HepG2 (cell line): ENCODE measurements around the gene SRP68. TPM values are rescaled to one million over a fixed set of nuclear protein-coding genes. Genes with fewer than 3 reads are reported as not detected.

ENCODE experiments used
- FOXA3 ChIP-seq: IDR thresholded peaks from 2 replicates; pipeline ENCODE4 v1.6.1; 2016; ENCODE audit warnings: missing genetic modification reagents, missing compliant biosample characterization
- KDM5A ChIP-seq: fragments of 200-600 bp; sonication (generic); IDR thresholded peaks from 2 replicates; pipeline ENCODE4 v1.7.0; 2018; ENCODE audit warnings: antibody characterized with exemption, mild to moderate bottlenecking, low read length, borderline replicate concordance
- MXI1 ChIP-seq: IDR thresholded peaks from 3 replicates; pipeline ENCODE4 v1.6.1; 2012; ENCODE audit warnings: low read depth, low read length, inconsistent platforms, borderline replicate concordance
- POLR2AphosphoS5 ChIP-seq: IDR thresholded peaks from 2 replicates; pipeline ENCODE4 v1.6.1; 2012; ENCODE audit warnings: low read depth, low read length
- SMC3 ChIP-seq: IDR thresholded peaks from 2 replicates; pipeline ENCODE4 v1.6.1; 2011; ENCODE audit warnings: low read length, improper control_type of control experiment
- YEATS2 ChIP-seq: sonication (generic); formaldehyde crosslinking; IDR thresholded peaks from 2 replicates; pipeline ENCODE4 v1.4.0; 2020; ENCODE audit warnings: missing genetic modification reagents, borderline replicate concordance
- ZBTB20 ChIP-seq: sonication (generic); formaldehyde crosslinking; IDR thresholded peaks from 2 replicates; pipeline ENCODE4 v1.8.1; 2023; ENCODE audit warnings: missing genetic modification reagents, low read depth, mild to moderate bottlenecking, borderline replicate concordance
- ZBTB42 ChIP-seq: sonication (generic); formaldehyde crosslinking; IDR thresholded peaks from 2 replicates; pipeline ENCODE4 v1.5.0; 2020; ENCODE audit warnings: mild to moderate bottlenecking, missing genetic modification reagents
- ZNF101 ChIP-seq: sonication (generic); formaldehyde crosslinking; IDR thresholded peaks from 2 replicates; pipeline ENCODE4 v1.4.0; 2020; ENCODE audit warnings: mild to moderate bottlenecking, low read depth, missing genetic modification reagents, borderline replicate concordance
- ZNF180 ChIP-seq: sonication (generic); formaldehyde crosslinking; IDR thresholded peaks from 2 replicates; pipeline ENCODE4 v1.4.0; 2020; ENCODE audit warnings: low read depth, missing genetic modification reagents, borderline replicate concordance
- ZNF350 ChIP-seq: sonication (generic); formaldehyde crosslinking; IDR thresholded peaks from 2 replicates; pipeline ENCODE4 v1.4.0; 2020; ENCODE audit warnings: mild to moderate bottlenecking, low read depth, missing genetic modification reagents, borderline replicate concordance
- ZNF564 ChIP-seq: sonication (generic); formaldehyde crosslinking; IDR thresholded peaks from 2 replicates; pipeline ENCODE4 v1.8.1; 2023; ENCODE audit warnings: mild to moderate bottlenecking, missing genetic modification reagents
- polyA plus RNA-seq, 8 experiments: library from polyadenylated mRNA; depleted of rRNA in 3 of 8; stranded (reverse) in 7 of 8; unstranded in 1 of 8; fragments of >200 nt; fragmentation: Illumina TruSeq in 4 of 8; extraction: Trizol in 4 of 8; gene quantifications; 2 replicates each; pipeline versions ENCODE4 v1.2.1 to v1.2.3, GENCODE V29; 2011 to 2016; ENCODE audit warnings: low read depth in 4 of 8, missing spikeins in 1 of 8, mixed read lengths in 1 of 8; ENCODE audit not compliant: insufficient read depth in 1 of 8
- total RNA-seq, 5 experiments: library from RNA; depleted of rRNA; stranded (reverse); fragments of >200 nt; fragmentation: Illumina TruSeq; extraction: Trizol; gene quantifications; 2 replicates each; pipeline ENCODE4 v1.2.3, GENCODE V29; 2016; ENCODE audit warnings: low read depth in 1 of 5
- TF ChIP-seq, protein P1 (sequence below), 2 experiments: sonication (generic) in 1 of 2; formaldehyde crosslinking in 1 of 2; IDR thresholded peaks; 2 replicates each; pipeline versions ENCODE4 v1.5.1 to v1.6.1; 2011 to 2020; ENCODE audit warnings: borderline replicate concordance in 1 of 2, low read depth in 1 of 2, low read length in 1 of 2, mild to moderate bottlenecking in 1 of 2, missing genetic modification reagents in 1 of 2, moderate library complexity in 1 of 2
- TF ChIP-seq, protein P2 (sequence below): sonication (generic); formaldehyde crosslinking; IDR thresholded peaks from 2 replicates; pipeline ENCODE4 v1.4.0; 2020; ENCODE audit warnings: missing genetic modification reagents, borderline replicate concordance
- TF ChIP-seq, protein P3 (sequence below): sonication (generic); formaldehyde crosslinking; IDR thresholded peaks from 2 replicates; pipeline ENCODE4 v1.8.1; 2023; ENCODE audit warnings: missing genetic modification reagents, inconsistent platforms, borderline replicate concordance
- TF ChIP-seq, protein P4 (sequence below): sonication (generic); formaldehyde crosslinking; IDR thresholded peaks from 2 replicates; pipeline ENCODE4 v1.9.0; 2022; ENCODE audit warnings: missing genetic modification reagents, mild to moderate bottlenecking, borderline replicate concordance
- TF ChIP-seq, protein P5 (sequence below): sonication (generic); formaldehyde crosslinking; IDR thresholded peaks from 2 replicates; pipeline ENCODE4 v1.8.0; 2022; ENCODE audit warnings: missing genetic modification reagents, mild to moderate bottlenecking, moderate library complexity, borderline replicate concordance

Gene SRP68
- total and polyA plus RNA-seq, 2 of the 13 experiments (the other 11 are each of a cell fraction or from before 2014, with no cell fraction given): 39.8 to 74.3 TPM

GRCh38 chr17:76072148-76072858 lies at the start of gene SRP68 (continued):
- TF ChIP-seq, protein P1, sequence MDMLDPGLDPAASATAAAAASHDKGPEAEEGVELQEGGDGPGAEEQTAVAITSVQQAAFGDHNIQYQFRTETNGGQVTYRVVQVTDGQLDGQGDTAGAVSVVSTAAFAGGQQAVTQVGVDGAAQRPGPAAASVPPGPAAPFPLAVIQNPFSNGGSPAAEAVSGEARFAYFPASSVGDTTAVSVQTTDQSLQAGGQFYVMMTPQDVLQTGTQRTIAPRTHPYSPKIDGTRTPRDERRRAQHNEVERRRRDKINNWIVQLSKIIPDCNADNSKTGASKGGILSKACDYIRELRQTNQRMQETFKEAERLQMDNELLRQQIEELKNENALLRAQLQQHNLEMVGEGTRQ (IDR thresholded peaks at IDR 0.05; ENCODE audit: low read depth, low read length): no peak
- TF ChIP-seq, protein P1 (CRISPR knock-in tag; IDR thresholded peaks at IDR 0.05; ENCODE audit: borderline replicate concordance): peak; percentile 51; the same call in 1 of the 2 replicates
- TF ChIP-seq KDM5A (peak; percentile 91), YEATS2 (CRISPR knock-in tag) (peak; percentile 96), SMC3 (no peak), FOXA3 (CRISPR knock-in tag) (peak; percentile 75), POLR2AphosphoS5 (peak; percentile 81), ZNF564 (CRISPR knock-in tag) (no peak), MXI1 (peak; percentile 92; the same call in 2 of the 3 replicates), ZNF101 (CRISPR knock-in tag) (0 out of 2 replicates have a peak, but pooled peaks have one; percentile 74), ZBTB42 (peak; percentile 87; the same call in 1 of the 2 replicates), ZNF180 (CRISPR knock-in tag) (no peak), ZNF350 (CRISPR knock-in tag) (peak; percentile 81), ZBTB20 (CRISPR knock-in tag) (peak; percentile 92)
- TF ChIP-seq, protein P2, sequence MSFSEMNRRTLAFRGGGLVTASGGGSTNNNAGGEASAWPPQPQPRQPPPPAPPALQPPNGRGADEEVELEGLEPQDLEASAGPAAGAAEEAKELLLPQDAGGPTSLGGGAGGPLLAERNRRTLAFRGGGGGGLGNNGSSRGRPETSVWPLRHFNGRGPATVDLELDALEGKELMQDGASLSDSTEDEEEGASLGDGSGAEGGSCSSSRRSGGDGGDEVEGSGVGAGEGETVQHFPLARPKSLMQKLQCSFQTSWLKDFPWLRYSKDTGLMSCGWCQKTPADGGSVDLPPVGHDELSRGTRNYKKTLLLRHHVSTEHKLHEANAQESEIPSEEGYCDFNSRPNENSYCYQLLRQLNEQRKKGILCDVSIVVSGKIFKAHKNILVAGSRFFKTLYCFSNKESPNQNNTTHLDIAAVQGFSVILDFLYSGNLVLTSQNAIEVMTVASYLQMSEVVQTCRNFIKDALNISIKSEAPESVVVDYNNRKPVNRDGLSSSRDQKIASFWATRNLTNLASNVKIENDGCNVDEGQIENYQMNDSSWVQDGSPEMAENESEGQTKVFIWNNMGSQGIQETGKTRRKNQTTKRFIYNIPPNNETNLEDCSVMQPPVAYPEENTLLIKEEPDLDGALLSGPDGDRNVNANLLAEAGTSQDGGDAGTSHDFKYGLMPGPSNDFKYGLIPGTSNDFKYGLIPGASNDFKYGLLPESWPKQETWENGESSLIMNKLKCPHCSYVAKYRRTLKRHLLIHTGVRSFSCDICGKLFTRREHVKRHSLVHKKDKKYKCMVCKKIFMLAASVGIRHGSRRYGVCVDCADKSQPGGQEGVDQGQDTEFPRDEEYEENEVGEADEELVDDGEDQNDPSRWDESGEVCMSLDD (CRISPR knock-in tag): no peak
- TF ChIP-seq, protein P3, sequence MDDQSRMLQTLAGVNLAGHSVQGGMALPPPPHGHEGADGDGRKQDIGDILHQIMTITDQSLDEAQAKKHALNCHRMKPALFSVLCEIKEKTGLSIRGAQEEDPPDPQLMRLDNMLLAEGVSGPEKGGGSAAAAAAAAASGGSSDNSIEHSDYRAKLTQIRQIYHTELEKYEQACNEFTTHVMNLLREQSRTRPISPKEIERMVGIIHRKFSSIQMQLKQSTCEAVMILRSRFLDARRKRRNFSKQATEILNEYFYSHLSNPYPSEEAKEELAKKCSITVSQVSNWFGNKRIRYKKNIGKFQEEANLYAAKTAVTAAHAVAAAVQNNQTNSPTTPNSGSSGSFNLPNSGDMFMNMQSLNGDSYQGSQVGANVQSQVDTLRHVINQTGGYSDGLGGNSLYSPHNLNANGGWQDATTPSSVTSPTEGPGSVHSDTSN (CRISPR knock-in tag): no peak
- TF ChIP-seq, protein P4, sequence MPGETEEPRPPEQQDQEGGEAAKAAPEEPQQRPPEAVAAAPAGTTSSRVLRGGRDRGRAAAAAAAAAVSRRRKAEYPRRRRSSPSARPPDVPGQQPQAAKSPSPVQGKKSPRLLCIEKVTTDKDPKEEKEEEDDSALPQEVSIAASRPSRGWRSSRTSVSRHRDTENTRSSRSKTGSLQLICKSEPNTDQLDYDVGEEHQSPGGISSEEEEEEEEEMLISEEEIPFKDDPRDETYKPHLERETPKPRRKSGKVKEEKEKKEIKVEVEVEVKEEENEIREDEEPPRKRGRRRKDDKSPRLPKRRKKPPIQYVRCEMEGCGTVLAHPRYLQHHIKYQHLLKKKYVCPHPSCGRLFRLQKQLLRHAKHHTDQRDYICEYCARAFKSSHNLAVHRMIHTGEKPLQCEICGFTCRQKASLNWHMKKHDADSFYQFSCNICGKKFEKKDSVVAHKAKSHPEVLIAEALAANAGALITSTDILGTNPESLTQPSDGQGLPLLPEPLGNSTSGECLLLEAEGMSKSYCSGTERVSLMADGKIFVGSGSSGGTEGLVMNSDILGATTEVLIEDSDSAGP (CRISPR knock-in tag): peak; percentile 98
- TF ChIP-seq, protein P5, sequence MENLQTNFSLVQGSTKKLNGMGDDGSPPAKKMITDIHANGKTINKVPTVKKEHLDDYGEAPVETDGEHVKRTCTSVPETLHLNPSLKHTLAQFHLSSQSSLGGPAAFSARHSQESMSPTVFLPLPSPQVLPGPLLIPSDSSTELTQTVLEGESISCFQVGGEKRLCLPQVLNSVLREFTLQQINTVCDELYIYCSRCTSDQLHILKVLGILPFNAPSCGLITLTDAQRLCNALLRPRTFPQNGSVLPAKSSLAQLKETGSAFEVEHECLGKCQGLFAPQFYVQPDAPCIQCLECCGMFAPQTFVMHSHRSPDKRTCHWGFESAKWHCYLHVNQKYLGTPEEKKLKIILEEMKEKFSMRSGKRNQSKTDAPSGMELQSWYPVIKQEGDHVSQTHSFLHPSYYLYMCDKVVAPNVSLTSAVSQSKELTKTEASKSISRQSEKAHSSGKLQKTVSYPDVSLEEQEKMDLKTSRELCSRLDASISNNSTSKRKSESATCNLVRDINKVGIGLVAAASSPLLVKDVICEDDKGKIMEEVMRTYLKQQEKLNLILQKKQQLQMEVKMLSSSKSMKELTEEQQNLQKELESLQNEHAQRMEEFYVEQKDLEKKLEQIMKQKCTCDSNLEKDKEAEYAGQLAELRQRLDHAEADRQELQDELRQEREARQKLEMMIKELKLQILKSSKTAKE: no peak; the same call in none of the 2 replicates
